ENCODE data around the gene TTN. TPM values are rescaled to one million over a fixed set of nuclear protein-coding genes. Genes with fewer than 3 reads are reported as not detected.

Gene TTN
- total RNA-seq, 1 experiment from 2014 or later = 0.05 TPM

DNA sequence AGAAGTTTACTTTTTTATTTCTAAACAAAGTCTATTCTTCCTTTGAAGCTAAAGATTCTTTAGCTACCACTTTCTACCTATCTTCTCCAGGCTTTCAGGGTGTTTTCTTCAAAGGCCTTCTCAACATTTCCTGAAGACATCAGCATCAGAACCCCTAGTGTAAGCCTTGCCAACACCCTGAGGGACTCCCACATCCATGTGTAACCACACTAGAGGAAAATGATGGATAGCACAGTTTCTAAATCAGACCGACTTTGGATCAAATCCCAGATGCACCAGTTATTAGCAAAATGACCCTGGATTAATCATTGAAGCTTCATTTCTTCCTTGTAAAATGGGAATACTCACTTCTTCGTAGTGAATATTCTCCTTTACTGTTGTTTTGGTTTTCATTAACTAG, 4.7 kb upstream of the TTN start:
- H3K9me2 ChIP-seq (ENCODE audit: insufficient read depth) = no peaks in the 10 kb centered on the region
- ATAC-seq (no peak), DNase-seq (ENCODE audit: low read depth, low spot score) (no peak)
- POLR2A ChIA-PET = no interaction called here
- H3K27me3 ChIP-seq (ENCODE audit: insufficient read depth, low read length) = no peaks in the 10 kb centered on the region
- no peaks in the 10 kb centered on the region for H4K20me1 ChIP-seq (ENCODE audit: insufficient read depth)
- CTCF ChIA-PET = no interaction called here
- no peak overlapping the region for H3K4me2 ChIP-seq (ENCODE audit: low read length)
- no peak overlapping the region for H3K27ac ChIP-seq (ENCODE audit: low read depth, low read length)
- no TSS peak for BruUV-seq (replicated peaks)
- H3K4me3 ChIP-seq (replicated peaks in 1 of 2; ENCODE audit: low read depth in 1 of 2, low read length in 2 of 2) = no peak overlapping the region
- no peak overlapping the region for H2AFZ ChIP-seq (ENCODE audit: low read depth, low read length, poor library complexity, severe bottlenecking)
- TF ChIP-seq SRF (IDR thresholded peaks at IDR 0.05; ENCODE audit: low read depth) (no peak), EGR1 (IDR thresholded peaks at IDR 0.05; ENCODE audit: low read depth) (no peak), EZH2phosphoT487 (IDR thresholded peaks at IDR 0.05; ENCODE audit: borderline replicate concordance) (no peak), SIN3A (IDR thresholded peaks at IDR 0.05; ENCODE audit: low read depth) (no peak), TCF7L2 (IDR thresholded peaks at IDR 0.05; ENCODE audit: borderline replicate concordance, extremely low read depth, insufficient read depth, insufficient read length) (no peak), SP1 (IDR thresholded peaks at IDR 0.05; ENCODE audit: low read depth) (no peak), RAD21 (IDR thresholded peaks at IDR 0.05; ENCODE audit: low read depth) (no peak)
- TF ChIP-seq, protein P1, sequence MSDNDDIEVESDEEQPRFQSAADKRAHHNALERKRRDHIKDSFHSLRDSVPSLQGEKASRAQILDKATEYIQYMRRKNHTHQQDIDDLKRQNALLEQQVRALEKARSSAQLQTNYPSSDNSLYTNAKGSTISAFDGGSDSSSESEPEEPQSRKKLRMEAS (IDR thresholded peaks at IDR 0.05) = no peak
- no peaks in the 10 kb centered on the region for H3K4me1 ChIP-seq (ENCODE audit: control insufficient read depth in 1 of 2, insufficient read depth in 2 of 2, low read length in 2 of 2)
- H3K9ac ChIP-seq (ENCODE audit: low read length) = no peak overlapping the region
- RAD21 ChIA-PET (ENCODE audit: low non-redundant PET in 1 of 2, low total read pairs in 2 of 2, uncharacterized antibody in 2 of 2, unreplicated experiment in 2 of 2) = no interaction called here
- intact Hi-C loops (cut with micrococcal nuclease) = no loop called here
- H3K36me3 ChIP-seq (ENCODE audit: control insufficient read depth in 1 of 2, insufficient read depth in 2 of 2, low read length in 2 of 2) = no peaks in the 10 kb centered on the region
- H3K9me3 ChIP-seq (ENCODE audit: control insufficient read depth in 1 of 2, insufficient read depth in 1 of 2, low read depth in 1 of 2, low read length in 2 of 2) = no peaks in the 10 kb centered on the region
- H3K79me2 ChIP-seq (ENCODE audit: insufficient read depth, low read length) = no peaks in the 10 kb centered on the region

DNA sequence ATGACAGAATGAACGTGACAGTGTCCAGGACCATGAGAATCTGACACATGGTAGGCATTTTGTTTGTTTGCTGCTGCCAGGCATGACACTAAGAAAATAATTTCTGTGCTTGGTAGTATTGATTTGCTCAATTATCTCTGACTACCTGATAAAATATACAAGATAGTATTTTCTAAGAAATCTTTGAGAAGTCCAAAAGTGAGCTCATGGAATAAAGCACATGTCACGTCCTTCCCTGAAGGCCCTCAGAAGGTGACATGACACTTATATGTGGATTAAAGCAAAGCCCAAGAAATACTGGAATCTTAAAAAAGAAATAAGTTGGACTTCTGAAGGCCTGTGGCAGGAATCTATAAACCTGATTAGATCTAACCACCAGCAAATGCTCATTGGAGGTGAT, 3.8 kb upstream of the TTN start:
- Histone ChIP-seq H3K9ac (ENCODE audit: low read length) (no peak overlapping the region), H3K9me3 (ENCODE audit: control insufficient read depth in 1 of 2, insufficient read depth in 1 of 2, low read depth in 1 of 2, low read length in 2 of 2) (no peaks in the 10 kb centered on the region), H3K9me2 (ENCODE audit: insufficient read depth) (no peaks in the 10 kb centered on the region), H3K27me3 (ENCODE audit: insufficient read depth, low read length) (no peaks in the 10 kb centered on the region), H3K4me1 (ENCODE audit: control insufficient read depth in 1 of 2, insufficient read depth in 2 of 2, low read length in 2 of 2) (no peaks in the 10 kb centered on the region), H3K27ac (ENCODE audit: low read depth, low read length) (no peak overlapping the region), H3K4me3 (replicated peaks in 1 of 2; ENCODE audit: low read depth in 1 of 2, low read length in 2 of 2) (no peak overlapping the region), H3K79me2 (ENCODE audit: insufficient read depth, low read length) (no peaks in the 10 kb centered on the region), H4K20me1 (ENCODE audit: insufficient read depth) (no peaks in the 10 kb centered on the region), H3K36me3 (ENCODE audit: control insufficient read depth in 1 of 2, insufficient read depth in 2 of 2, low read length in 2 of 2) (no peaks in the 10 kb centered on the region), H2AFZ (ENCODE audit: low read depth, low read length, poor library complexity, severe bottlenecking) (no peak overlapping the region), H3K4me2 (ENCODE audit: low read length) (no peak overlapping the region)
- intact Hi-C loops (cut with micrococcal nuclease) = no loop called here
- ATAC-seq (no peak), DNase-seq (ENCODE audit: low read depth, low spot score) (no peak)
- ChIA-PET POLR2A (no interaction called here), RAD21 (ENCODE audit: low non-redundant PET in 1 of 2, low total read pairs in 2 of 2, uncharacterized antibody in 2 of 2, unreplicated experiment in 2 of 2) (no interaction called here), CTCF (interaction anchor here (1.3 kb wide), 1 partner anchor 110 kb away, joined by 3 read pairs; no protein-coding TSS in a partner anchor)
- TF ChIP-seq POLR2AphosphoS5 (IDR thresholded peaks at IDR 0.05; ENCODE audit: low read depth, low read length) (no peak), EZH2phosphoT487 (IDR thresholded peaks at IDR 0.05; ENCODE audit: borderline replicate concordance) (no peak), EGR1 (IDR thresholded peaks at IDR 0.05; ENCODE audit: low read depth) (no peak), RAD21 (IDR thresholded peaks at IDR 0.05; ENCODE audit: low read depth) (no peak), TCF7L2 (IDR thresholded peaks at IDR 0.05; ENCODE audit: borderline replicate concordance, extremely low read depth, insufficient read depth, insufficient read length) (no peak), CEBPB (IDR thresholded peaks at IDR 0.05; ENCODE audit: low read depth) (no peak), ZNF274 (IDR thresholded peaks at IDR 0.05; ENCODE audit: low read depth, low read length) (no peak), JUND (IDR thresholded peaks at IDR 0.05) (no peak), EZH2 (IDR thresholded peaks at IDR 0.05) (no peak), CBX3 (IDR thresholded peaks at IDR 0.05; ENCODE audit: low read depth) (no peak)
- TF ChIP-seq, protein P2, sequence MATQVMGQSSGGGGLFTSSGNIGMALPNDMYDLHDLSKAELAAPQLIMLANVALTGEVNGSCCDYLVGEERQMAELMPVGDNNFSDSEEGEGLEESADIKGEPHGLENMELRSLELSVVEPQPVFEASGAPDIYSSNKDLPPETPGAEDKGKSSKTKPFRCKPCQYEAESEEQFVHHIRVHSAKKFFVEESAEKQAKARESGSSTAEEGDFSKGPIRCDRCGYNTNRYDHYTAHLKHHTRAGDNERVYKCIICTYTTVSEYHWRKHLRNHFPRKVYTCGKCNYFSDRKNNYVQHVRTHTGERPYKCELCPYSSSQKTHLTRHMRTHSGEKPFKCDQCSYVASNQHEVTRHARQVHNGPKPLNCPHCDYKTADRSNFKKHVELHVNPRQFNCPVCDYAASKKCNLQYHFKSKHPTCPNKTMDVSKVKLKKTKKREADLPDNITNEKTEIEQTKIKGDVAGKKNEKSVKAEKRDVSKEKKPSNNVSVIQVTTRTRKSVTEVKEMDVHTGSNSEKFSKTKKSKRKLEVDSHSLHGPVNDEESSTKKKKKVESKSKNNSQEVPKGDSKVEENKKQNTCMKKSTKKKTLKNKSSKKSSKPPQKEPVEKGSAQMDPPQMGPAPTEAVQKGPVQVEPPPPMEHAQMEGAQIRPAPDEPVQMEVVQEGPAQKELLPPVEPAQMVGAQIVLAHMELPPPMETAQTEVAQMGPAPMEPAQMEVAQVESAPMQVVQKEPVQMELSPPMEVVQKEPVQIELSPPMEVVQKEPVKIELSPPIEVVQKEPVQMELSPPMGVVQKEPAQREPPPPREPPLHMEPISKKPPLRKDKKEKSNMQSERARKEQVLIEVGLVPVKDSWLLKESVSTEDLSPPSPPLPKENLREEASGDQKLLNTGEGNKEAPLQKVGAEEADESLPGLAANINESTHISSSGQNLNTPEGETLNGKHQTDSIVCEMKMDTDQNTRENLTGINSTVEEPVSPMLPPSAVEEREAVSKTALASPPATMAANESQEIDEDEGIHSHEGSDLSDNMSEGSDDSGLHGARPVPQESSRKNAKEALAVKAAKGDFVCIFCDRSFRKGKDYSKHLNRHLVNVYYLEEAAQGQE (IDR thresholded peaks at IDR 0.05; ENCODE audit: low read depth) = no peak
- BruUV-seq (replicated peaks) = no TSS peak

Measured in HCT116 (cell line).